Gastroesophageal sphincter (tissue), 4 donors: Measurements from ENCODE around the gene MIOS. TPM values are rescaled to one million over a fixed set of nuclear protein-coding genes. Genes with fewer than 3 reads are reported as not detected.

Experiments
- ATAC-seq: fragments of 150-250 bp; one replicate; pipeline ENCODE4 v1.9.1; 2016; ENCODE audit warnings: mild to moderate bottlenecking, moderate library complexity
- H3K27ac ChIP-seq, 4 donors: fragments of 200-600 bp; sonication (generic) in 3 of 4; 1 replicate in 3 of 4; 2 replicates in 1 of 4; pipeline ENCODE4 v1.5.1; 2016 to 2019
- H3K27me3 ChIP-seq: fragments of 200-600 bp; sonication (generic); one replicate; pipeline ENCODE4 v1.5.1; 2019
- H3K36me3 ChIP-seq, 2 donors: fragments of 200-600 bp; sonication (generic); one replicate each; pipeline ENCODE4 v1.5.1; 2019; ENCODE audit warnings: control low read depth in 1 of 2
- H3K4me1 ChIP-seq, 3 donors: fragments of 200-600 bp; sonication (generic); 1 replicate in 2 of 3; 2 replicates in 1 of 3; pipeline ENCODE4 v1.5.1; 2016 to 2019; ENCODE audit warnings: control low read depth in 2 of 3
- H3K4me3 ChIP-seq, 2 donors: fragments of 200-600 bp; sonication (generic); one replicate each; pipeline ENCODE4 v1.5.1; 2019; ENCODE audit warnings: mild to moderate bottlenecking in 1 of 2, moderate library complexity in 1 of 2
- H3K9me3 ChIP-seq, 3 donors: fragments of 200-600 bp; sonication (generic); one replicate each; pipeline ENCODE4 v1.5.1; 2017 to 2019; ENCODE audit warnings: control low read depth in 2 of 3
- CTCF ChIP-seq, 4 experiments: fragments of 200-600 bp in 2 of 4; fragments of 450-650 bp in 2 of 4; sonication (generic) in 1 of 4; IDR thresholded peaks; one replicate each; pipeline ENCODE4 v1.5.1; 2017 to 2019; ENCODE audit warnings: antibody characterized with exemption in 4 of 4, mild to moderate bottlenecking in 2 of 4, moderate library complexity in 2 of 4
- EP300 ChIP-seq: sonication (generic); formaldehyde crosslinking; IDR thresholded peaks from one replicate; pipeline ENCODE4 v1.6.1; 2017; ENCODE audit warnings: antibody characterized with exemption, mild to moderate bottlenecking
- POLR2A ChIP-seq, 2 donors: fragments of 450-650 bp; IDR thresholded peaks; one replicate each; pipeline ENCODE4 v1.6.1; 2017; ENCODE audit warnings: antibody characterized with exemption in 2 of 2, mild to moderate bottlenecking in 2 of 2, moderate library complexity in 1 of 2
- POLR2AphosphoS5 ChIP-seq: sonication (generic); formaldehyde crosslinking; IDR thresholded peaks from one replicate; pipeline ENCODE4 v1.6.1; 2017; ENCODE audit warnings: antibody characterized with exemption
- WGBS, 2 donors: methylation state at CpG; one replicate each; pipeline ENCODE4 v1.1.5; 2018; ENCODE audit warnings: low coverage in 1 of 2; 5-methylcytosine and 5-hydroxymethylcytosine counted together
- total RNA-seq, 4 donors: library from RNA; depleted of rRNA; stranded (reverse); fragments of >200 nt; gene quantifications; one replicate each; pipeline ENCODE4 v1.1.0, GENCODE V29; 2016

MIOS gene
- total RNA-seq, 4 donors from 2014 or later, result 24.2 to 40.3 (median 31.5) TPM

GRCh38 chr7:7565746-7566650, 686 bp upstream of the MIOS start:
- Histone ChIP-seq H3K4me3 (peak overlapping the region; percentile 77 to 95), H3K27ac (peak overlapping the region; percentile 88 to 98 (median 95)), H3K9me3 (no peaks in the 10 kb centered on the region), H3K36me3 (peaks cover 0 to 7% of the 10 kb centered on the region in 2 donors), H3K4me1 (peaks cover 10 to 33% (median 11%) of the 10 kb centered on the region in 3 donors), H3K27me3 (no peaks in the 10 kb centered on the region)
- 82 to 88% methylated on average over 8 to 22 of the region's 26 CpGs for WGBS, 2 donors
- ATAC-seq, result no peak
- TF ChIP-seq CTCF (IDR thresholded peaks at IDR 0.05) (no peak), POLR2A (IDR thresholded peaks at IDR 0.05) (no peak), POLR2AphosphoS5 (no peak), EP300 (no peak)

GRCh38 chr7:7567898-7568531, 1.3 kb downstream of the MIOS start:
- WGBS, 2 donors, result 52 to 64% methylated on average over 2 of the region's 2 CpGs
- H3K36me3 ChIP-seq, result peaks cover 0 to 7% of the 10 kb centered on the region in 2 donors
- peaks cover 10 to 33% (median 11%) of the 10 kb centered on the region in 3 donors for H3K4me1 ChIP-seq
- peak overlapping the region in 3 of 4 donors; percentile 94 to 98 (median 96) for H3K27ac ChIP-seq
- H3K27me3 ChIP-seq, result no peaks in the 10 kb centered on the region
- TF ChIP-seq POLR2AphosphoS5 (no peak), POLR2A (IDR thresholded peaks at IDR 0.05) (no peak), CTCF (IDR thresholded peaks at IDR 0.05) (no peak), EP300 (no peak)
- H3K4me3 ChIP-seq, result peak overlapping the region; percentile 77 to 95
- ATAC-seq, result no peak
- H3K9me3 ChIP-seq, result no peaks in the 10 kb centered on the region

- H3K36me3 ChIP-seq, result peaks cover 0 to 10% of the 10 kb centered on the region in 2 donors
Measured at GRCh38 chr7:7568553-7568952, 1.9 kb downstream of the MIOS start.

GRCh38 chr7:7569081-7569527, 2.4 kb downstream of the MIOS start:
- ATAC-seq, result no peak
- Histone ChIP-seq H3K9me3 (no peaks in the 10 kb centered on the region), H3K4me1 (peaks cover 10 to 33% (median 11%) of the 10 kb centered on the region in 3 donors), H3K4me3 (no peak overlapping the region), H3K36me3 (peaks cover 0 to 10% of the 10 kb centered on the region in 2 donors), H3K27ac (no peak overlapping the region), H3K27me3 (no peaks in the 10 kb centered on the region)
- WGBS, 2 donors, result 68 to 90% methylated on average over 4 to 5 of the region's 5 CpGs
- TF ChIP-seq CTCF (IDR thresholded peaks at IDR 0.05), result no peak
- no peak for TF ChIP-seq POLR2AphosphoS5
- no peak for TF ChIP-seq EP300
- no peak for TF ChIP-seq POLR2A (IDR thresholded peaks at IDR 0.05)

More at GRCh38 chr7:7568553-7568952, 1.9 kb downstream of the MIOS start:
- Histone ChIP-seq H3K9me3 (no peaks in the 10 kb centered on the region), H3K4me1 (peaks cover 10 to 33% (median 11%) of the 10 kb centered on the region in 3 donors), H3K27ac (no peak overlapping the region), H3K27me3 (no peaks in the 10 kb centered on the region), H3K4me3 (no peak overlapping the region)
- WGBS, 2 donors, result 83 to 88% methylated on average over 4 of the region's 4 CpGs
- TF ChIP-seq EP300, result no peak
- no peak for TF ChIP-seq CTCF (IDR thresholded peaks at IDR 0.05)
- no peak for TF ChIP-seq POLR2A (IDR thresholded peaks at IDR 0.05)
- no peak for TF ChIP-seq POLR2AphosphoS5
- no peak for ATAC-seq
